ENCODE results near the gene RINT1. TPM values are rescaled to one million over a fixed set of nuclear protein-coding genes. Genes with fewer than 3 reads are reported as not detected.

RINT1 gene
- total and polyA plus RNA-seq, 2 of the 13 experiments (the other 11 are each of a cell fraction or from before 2014, with no cell fraction given): 14.7 to 19.3 TPM

DNA sequence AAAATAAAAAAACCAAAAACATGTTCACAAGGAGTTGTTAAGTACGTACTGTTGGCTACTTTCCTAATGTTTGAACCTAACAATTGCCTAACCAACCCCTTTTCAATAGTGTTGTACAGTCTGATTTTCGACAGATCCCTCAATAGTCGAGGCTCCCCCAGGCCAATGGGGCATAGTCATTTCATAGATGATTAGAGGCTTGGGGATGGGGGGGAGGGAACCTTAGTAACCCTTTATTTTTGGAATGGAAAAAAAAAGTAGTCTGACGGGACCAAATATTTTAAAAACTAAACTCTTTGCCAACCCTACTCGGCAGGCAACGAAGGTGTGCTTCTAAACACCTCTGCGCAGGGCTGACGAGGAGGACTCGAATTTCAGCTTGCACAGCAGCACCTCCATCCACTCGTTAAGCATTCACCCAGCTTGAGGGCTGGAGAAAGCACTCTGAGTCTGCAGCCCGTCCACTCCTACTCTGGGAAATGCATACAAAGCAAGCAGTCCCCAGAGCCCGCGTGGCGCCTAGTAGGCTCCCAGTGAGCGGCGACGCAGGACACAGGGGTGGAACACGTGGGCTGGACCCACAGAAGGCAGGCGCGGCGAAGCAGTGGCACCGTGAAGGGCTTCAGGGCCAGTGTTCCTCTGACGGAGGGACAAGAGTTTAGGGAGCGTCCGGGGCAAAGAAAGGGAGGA lies 10.8 kb upstream of the RINT1 start (continued):
- no peak for TF ChIP-seq TARDBP (CRISPR knock-in tag; IDR thresholded peaks at IDR 0.05)
- no peak; the same call in 1 of the 2 replicates for TF ChIP-seq ZNF546 (CRISPR knock-in tag; conservative IDR thresholded peaks at IDR 0.05)
- no peak for TF ChIP-seq ZSCAN9 (CRISPR knock-in tag; IDR thresholded peaks at IDR 0.05; ENCODE audit: borderline replicate concordance)
- TF ChIP-seq, protein P1, sequence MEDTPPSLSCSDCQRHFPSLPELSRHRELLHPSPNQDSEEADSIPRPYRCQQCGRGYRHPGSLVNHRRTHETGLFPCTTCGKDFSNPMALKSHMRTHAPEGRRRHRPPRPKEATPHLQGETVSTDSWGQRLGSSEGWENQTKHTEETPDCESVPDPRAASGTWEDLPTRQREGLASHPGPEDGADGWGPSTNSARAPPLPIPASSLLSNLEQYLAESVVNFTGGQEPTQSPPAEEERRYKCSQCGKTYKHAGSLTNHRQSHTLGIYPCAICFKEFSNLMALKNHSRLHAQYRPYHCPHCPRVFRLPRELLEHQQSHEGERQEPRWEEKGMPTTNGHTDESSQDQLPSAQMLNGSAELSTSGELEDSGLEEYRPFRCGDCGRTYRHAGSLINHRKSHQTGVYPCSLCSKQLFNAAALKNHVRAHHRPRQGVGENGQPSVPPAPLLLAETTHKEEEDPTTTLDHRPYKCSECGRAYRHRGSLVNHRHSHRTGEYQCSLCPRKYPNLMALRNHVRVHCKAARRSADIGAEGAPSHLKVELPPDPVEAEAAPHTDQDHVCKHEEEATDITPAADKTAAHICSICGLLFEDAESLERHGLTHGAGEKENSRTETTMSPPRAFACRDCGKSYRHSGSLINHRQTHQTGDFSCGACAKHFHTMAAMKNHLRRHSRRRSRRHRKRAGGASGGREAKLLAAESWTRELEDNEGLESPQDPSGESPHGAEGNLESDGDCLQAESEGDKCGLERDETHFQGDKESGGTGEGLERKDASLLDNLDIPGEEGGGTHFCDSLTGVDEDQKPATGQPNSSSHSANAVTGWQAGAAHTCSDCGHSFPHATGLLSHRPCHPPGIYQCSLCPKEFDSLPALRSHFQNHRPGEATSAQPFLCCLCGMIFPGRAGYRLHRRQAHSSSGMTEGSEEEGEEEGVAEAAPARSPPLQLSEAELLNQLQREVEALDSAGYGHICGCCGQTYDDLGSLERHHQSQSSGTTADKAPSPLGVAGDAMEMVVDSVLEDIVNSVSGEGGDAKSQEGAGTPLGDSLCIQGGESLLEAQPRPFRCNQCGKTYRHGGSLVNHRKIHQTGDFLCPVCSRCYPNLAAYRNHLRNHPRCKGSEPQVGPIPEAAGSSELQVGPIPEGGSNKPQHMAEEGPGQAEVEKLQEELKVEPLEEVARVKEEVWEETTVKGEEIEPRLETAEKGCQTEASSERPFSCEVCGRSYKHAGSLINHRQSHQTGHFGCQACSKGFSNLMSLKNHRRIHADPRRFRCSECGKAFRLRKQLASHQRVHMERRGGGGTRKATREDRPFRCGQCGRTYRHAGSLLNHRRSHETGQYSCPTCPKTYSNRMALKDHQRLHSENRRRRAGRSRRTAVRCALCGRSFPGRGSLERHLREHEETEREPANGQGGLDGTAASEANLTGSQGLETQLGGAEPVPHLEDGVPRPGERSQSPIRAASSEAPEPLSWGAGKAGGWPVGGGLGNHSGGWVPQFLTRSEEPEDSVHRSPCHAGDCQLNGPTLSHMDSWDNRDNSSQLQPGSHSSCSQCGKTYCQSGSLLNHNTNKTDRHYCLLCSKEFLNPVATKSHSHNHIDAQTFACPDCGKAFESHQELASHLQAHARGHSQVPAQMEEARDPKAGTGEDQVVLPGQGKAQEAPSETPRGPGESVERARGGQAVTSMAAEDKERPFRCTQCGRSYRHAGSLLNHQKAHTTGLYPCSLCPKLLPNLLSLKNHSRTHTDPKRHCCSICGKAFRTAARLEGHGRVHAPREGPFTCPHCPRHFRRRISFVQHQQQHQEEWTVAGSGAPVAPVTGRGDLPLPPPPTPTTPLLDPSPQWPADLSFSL (CRISPR knock-in tag; IDR thresholded peaks at IDR 0.05): no peak
- TF ChIP-seq, protein P2, sequence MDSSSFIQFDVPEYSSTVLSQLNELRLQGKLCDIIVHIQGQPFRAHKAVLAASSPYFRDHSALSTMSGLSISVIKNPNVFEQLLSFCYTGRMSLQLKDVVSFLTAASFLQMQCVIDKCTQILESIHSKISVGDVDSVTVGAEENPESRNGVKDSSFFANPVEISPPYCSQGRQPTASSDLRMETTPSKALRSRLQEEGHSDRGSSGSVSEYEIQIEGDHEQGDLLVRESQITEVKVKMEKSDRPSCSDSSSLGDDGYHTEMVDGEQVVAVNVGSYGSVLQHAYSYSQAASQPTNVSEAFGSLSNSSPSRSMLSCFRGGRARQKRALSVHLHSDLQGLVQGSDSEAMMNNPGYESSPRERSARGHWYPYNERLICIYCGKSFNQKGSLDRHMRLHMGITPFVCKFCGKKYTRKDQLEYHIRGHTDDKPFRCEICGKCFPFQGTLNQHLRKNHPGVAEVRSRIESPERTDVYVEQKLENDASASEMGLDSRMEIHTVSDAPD (CRISPR knock-in tag; IDR thresholded peaks at IDR 0.05): no peak
- TF ChIP-seq ZNF839 (CRISPR knock-in tag; IDR thresholded peaks at IDR 0.05; ENCODE audit: borderline replicate concordance): no peak
- TF ChIP-seq ZNF264 (CRISPR knock-in tag; IDR thresholded peaks at IDR 0.05): 0 out of 2 replicates have a peak, but pooled peaks have one; percentile 47
- TF ChIP-seq ZMYM2 (CRISPR knock-in tag; IDR thresholded peaks at IDR 0.05): no peak
- TF ChIP-seq MYC (CRISPR knock-in tag; IDR thresholded peaks at IDR 0.05; ENCODE audit: borderline replicate concordance): peak; percentile 89
- TF ChIP-seq, protein P3, sequence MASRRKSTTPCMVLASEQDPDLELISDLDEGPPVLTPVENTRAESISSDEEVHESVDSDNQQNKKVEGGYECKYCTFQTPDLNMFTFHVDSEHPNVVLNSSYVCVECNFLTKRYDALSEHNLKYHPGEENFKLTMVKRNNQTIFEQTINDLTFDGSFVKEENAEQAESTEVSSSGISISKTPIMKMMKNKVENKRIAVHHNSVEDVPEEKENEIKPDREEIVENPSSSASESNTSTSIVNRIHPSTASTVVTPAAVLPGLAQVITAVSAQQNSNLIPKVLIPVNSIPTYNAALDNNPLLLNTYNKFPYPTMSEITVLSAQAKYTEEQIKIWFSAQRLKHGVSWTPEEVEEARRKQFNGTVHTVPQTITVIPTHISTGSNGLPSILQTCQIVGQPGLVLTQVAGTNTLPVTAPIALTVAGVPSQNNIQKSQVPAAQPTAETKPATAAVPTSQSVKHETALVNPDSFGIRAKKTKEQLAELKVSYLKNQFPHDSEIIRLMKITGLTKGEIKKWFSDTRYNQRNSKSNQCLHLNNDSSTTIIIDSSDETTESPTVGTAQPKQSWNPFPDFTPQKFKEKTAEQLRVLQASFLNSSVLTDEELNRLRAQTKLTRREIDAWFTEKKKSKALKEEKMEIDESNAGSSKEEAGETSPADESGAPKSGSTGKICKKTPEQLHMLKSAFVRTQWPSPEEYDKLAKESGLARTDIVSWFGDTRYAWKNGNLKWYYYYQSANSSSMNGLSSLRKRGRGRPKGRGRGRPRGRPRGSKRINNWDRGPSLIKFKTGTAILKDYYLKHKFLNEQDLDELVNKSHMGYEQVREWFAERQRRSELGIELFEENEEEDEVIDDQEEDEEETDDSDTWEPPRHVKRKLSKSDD (CRISPR knock-in tag; IDR thresholded peaks at IDR 0.05; ENCODE audit: low read depth): no peak
- no peak for TF ChIP-seq ZNF121 (CRISPR knock-in tag; IDR thresholded peaks at IDR 0.05)
- no peak for TF ChIP-seq U2AF1 (optimal IDR thresholded peaks at IDR 0.05; ENCODE audit: low read depth, low read length)
- TF ChIP-seq, protein P4, sequence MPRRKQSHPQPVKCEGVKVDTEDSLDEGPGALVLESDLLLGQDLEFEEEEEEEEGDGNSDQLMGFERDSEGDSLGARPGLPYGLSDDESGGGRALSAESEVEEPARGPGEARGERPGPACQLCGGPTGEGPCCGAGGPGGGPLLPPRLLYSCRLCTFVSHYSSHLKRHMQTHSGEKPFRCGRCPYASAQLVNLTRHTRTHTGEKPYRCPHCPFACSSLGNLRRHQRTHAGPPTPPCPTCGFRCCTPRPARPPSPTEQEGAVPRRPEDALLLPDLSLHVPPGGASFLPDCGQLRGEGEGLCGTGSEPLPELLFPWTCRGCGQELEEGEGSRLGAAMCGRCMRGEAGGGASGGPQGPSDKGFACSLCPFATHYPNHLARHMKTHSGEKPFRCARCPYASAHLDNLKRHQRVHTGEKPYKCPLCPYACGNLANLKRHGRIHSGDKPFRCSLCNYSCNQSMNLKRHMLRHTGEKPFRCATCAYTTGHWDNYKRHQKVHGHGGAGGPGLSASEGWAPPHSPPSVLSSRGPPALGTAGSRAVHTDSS (CRISPR knock-in tag; conservative IDR thresholded peaks at IDR 0.05): 0 out of 2 replicates have a peak, but pooled peaks have one; percentile 12
- TF ChIP-seq ZNF790 (CRISPR knock-in tag; IDR thresholded peaks at IDR 0.05; ENCODE audit: borderline replicate concordance): no peak
- TF ChIP-seq, protein P5, sequence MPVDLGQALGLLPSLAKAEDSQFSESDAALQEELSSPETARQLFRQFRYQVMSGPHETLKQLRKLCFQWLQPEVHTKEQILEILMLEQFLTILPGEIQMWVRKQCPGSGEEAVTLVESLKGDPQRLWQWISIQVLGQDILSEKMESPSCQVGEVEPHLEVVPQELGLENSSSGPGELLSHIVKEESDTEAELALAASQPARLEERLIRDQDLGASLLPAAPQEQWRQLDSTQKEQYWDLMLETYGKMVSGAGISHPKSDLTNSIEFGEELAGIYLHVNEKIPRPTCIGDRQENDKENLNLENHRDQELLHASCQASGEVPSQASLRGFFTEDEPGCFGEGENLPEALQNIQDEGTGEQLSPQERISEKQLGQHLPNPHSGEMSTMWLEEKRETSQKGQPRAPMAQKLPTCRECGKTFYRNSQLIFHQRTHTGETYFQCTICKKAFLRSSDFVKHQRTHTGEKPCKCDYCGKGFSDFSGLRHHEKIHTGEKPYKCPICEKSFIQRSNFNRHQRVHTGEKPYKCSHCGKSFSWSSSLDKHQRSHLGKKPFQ (CRISPR knock-in tag; IDR thresholded peaks at IDR 0.05; ENCODE audit: insufficient replicate concordance): no peak
